ENCODE measurements around the gene REEP1.

The REEP1 gene

DNA sequence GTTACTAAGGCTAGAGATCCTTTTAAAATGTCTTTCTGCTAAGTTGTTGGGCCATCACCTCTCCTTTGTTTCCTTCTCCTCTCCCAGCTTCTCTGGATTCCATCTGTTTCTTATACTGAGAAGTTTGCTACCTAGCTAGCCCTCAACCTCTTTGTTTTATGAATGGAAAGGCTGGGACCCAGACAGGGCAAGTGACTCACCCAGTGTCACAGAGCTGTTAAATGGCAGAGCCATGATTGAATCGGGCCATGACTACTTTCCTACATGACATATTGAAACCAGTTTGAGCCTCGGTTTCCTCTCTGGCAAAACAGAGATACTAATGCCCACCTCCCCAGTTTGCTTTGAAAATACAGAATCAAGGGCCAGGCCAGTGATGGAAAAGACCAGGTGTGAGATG, 24.1 kb downstream of the REEP1 start:
- no peak overlapping the region for H3K27ac ChIP-seq
- TF ChIP-seq, protein P1, sequence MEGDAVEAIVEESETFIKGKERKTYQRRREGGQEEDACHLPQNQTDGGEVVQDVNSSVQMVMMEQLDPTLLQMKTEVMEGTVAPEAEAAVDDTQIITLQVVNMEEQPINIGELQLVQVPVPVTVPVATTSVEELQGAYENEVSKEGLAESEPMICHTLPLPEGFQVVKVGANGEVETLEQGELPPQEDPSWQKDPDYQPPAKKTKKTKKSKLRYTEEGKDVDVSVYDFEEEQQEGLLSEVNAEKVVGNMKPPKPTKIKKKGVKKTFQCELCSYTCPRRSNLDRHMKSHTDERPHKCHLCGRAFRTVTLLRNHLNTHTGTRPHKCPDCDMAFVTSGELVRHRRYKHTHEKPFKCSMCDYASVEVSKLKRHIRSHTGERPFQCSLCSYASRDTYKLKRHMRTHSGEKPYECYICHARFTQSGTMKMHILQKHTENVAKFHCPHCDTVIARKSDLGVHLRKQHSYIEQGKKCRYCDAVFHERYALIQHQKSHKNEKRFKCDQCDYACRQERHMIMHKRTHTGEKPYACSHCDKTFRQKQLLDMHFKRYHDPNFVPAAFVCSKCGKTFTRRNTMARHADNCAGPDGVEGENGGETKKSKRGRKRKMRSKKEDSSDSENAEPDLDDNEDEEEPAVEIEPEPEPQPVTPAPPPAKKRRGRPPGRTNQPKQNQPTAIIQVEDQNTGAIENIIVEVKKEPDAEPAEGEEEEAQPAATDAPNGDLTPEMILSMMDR (conservative IDR thresholded peaks at IDR 0.05) = no peak

DNA sequence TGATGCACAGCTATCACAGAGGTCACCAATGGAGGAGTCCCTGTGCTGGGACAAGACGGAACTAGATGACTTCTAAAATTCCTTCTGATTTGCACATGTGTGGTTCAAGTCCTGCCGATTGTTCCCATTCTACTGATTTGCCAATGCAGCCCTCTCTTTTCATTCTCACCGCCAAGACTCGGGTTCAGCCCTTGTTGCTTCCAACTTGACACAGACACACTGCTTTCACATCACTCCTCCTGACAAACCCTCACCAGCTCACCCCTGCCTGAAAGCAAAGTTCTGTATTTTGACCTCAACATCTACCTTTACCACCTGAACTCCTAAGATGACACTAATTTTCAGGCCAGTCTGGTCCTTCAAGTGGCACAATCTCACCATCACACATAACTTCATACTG, 25.5 kb downstream of the REEP1 start:
- TF ChIP-seq, protein P1 (conservative IDR thresholded peaks at IDR 0.05) = no peak
- no peak overlapping the region for H3K27ac ChIP-seq

DNA sequence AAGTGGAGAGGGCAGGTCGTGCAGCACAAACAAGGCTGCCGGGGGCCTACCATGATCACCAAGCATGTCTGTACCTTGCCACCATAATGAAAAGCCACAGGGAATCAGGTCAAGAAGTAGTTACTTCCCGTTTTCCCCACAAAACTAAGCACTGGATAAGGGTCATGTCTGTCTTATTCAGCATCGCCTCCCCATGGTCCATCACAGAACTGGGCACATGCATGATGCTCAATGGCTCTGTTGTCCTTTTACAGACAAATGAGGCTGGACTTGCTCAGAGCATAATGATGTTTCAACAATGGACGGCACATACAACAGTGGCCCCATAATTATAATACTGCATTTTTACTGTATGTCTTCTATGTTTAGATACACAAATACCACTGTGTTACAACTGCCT, 27.5 kb downstream of the REEP1 start:
- no peak overlapping the region for H3K27ac ChIP-seq
- TF ChIP-seq, protein P1 (conservative IDR thresholded peaks at IDR 0.05) = no peak

DNA sequence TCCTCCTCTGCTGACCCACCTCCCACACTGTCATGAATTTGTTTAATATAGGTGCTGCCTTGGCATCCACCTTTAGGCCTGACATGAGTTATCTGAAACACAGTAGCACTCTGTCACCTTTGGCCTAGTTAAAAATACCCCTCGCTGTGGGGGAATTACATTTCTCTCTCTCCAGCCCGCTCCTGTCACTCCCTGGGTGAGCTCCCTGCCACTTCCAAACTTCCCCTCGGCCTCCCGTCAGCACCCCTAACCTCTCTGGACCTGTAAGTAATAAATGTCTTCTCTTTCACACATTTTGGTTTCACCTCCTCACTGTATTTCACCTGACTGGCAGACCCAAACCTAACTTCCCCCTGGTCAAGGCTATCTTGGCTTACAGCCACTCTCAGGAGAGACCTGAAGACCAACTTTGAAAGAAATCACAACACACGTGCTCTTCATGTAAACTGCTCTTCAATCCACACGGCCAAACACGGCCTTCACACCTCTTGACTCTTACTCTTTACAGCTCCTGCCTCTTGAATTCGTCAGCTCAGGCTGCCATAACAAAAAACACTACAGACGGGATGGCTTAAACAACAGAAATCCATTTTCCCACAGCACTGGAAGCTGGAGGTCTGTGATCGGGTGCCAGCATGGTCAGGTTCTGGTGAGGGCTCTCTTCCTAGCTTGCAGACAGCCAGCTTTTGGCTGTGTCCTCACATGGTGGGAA, 28.3 kb downstream of the REEP1 start:
- TF ChIP-seq, protein P1 (conservative IDR thresholded peaks at IDR 0.05) = no peak
- no peak overlapping the region for H3K27ac ChIP-seq

DNA sequence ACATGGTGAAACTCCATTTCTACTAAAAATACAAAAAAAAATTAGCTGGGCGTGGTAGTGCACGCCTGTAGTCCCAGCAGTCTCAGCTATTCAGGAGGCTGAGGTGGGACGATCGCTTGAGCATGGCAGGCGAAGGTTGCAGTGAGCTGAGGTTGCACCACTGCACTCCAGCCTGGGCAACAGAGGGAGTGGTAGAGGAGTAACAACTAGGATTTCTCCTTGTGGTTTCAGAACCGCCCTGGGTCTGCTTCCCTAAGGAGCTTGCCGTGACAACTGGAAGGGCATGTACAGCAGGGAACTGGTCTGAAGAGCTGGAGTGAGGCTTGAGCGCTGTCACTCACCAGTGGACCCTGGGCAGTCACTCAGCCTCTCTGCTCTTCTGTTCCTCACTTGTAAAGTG, 29.1 kb downstream of the REEP1 start:
- TF ChIP-seq, protein P1 (conservative IDR thresholded peaks at IDR 0.05) = no peak
- no peak overlapping the region for H3K27ac ChIP-seq

DNA sequence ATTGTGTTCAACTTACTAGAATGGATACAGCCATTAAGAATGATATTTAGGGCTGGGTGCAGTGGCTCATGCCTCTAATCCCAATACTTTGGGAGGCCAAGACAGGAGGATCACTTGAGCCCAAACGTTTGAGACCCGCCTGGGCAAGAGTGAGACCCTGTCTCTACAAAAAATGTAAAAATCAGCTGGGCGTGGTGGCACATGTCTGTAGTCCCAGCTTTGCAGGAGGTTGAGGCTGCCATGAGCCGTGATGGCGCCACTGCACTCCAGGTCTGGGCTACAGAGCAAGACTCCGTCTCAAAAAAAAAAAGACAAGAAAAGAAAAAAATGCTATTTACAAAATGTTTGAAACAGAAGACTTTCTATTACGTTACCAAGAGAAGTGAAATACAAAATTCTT, 30.0 kb downstream of the REEP1 start:
- H3K27ac ChIP-seq = no peak overlapping the region
- TF ChIP-seq, protein P1 (conservative IDR thresholded peaks at IDR 0.05) = no peak

DNA sequence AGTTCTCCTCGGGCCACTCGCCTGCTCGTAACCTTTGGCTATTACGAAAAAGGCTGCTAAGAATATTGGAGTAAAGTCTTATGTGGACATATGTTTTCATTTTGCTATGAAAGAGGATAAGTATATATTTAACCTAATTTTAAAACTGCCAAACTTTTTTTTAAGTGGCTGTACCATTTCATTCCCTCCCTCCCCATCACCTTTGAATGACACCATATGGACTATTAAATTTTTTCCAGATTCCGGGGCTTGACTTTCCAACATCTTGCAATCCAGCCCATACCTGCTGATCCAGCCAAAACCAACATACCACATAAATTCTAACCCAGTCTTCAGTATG, 31.5 kb downstream of the REEP1 start:
- H3K27ac ChIP-seq = no peak overlapping the region
- TF ChIP-seq, protein P1 (conservative IDR thresholded peaks at IDR 0.05) = no peak
